GM08714 (cell line): ENCODE data around the gene ABCC3.
A peak's percentile ranks its signal among the peaks of the same experiment; 100 is the strongest.

ENCODE experiments used
- H3K4me3 ChIP-seq: fragments of 200-500 bp; sonication (Bioruptor generic); 2 replicates; pipeline ENCODE4 v1.5.1; 2014; ENCODE audit warnings: mild to moderate bottlenecking, low read length, inconsistent platforms
- ZNF274 ChIP-seq: IDR thresholded peaks from 2 replicates; pipeline ENCODE4 v1.6.1; 2012; ENCODE audit warnings: mild to moderate bottlenecking, low read depth, low read length

ABCC3 gene

DNA sequence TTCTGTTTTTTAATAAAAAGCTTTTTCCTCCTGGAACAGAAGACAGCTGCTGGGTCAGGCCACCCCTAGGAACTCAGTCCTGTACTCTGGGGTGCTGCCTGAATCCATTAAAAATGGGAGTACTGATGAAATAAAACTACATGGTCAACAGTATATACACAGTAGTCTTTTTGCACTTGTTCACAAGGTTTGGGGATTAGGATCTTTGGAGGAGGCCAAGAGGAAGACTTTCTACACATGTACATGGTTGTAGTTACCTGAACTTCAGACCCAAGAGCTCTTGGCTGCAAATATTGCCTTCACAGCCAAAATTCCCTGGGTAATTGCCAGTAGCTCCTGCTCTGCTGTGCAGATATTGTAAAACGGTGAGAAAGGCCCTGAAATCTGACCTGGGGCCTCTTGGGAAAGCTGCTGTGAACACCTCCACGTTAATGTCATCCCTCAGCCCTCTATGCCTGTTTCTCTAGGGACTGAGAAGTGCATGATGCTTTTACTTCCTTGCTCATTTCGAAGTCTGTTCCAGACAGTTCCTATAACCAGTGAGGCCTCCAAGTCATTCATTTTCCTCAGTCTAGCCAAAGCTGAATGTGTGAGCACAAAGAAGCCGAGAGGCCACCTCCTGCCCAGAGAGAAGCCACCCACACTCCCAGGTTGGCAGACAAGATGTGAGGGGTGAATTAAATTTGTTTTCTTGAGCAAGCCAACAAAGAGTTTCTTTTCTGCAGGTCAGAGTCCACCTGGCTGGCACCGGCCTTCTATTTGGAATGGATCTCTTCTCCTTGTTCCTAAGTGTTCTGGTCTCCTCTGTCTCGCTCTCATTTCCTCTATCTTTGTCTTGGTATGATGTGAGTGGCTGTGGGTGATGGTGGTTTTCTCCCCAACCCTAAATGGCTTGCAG lies 57.1 kb downstream of the ABCC3 start:
- no peak overlapping the region for H3K4me3 ChIP-seq
- no peak for TF ChIP-seq ZNF274

DNA sequence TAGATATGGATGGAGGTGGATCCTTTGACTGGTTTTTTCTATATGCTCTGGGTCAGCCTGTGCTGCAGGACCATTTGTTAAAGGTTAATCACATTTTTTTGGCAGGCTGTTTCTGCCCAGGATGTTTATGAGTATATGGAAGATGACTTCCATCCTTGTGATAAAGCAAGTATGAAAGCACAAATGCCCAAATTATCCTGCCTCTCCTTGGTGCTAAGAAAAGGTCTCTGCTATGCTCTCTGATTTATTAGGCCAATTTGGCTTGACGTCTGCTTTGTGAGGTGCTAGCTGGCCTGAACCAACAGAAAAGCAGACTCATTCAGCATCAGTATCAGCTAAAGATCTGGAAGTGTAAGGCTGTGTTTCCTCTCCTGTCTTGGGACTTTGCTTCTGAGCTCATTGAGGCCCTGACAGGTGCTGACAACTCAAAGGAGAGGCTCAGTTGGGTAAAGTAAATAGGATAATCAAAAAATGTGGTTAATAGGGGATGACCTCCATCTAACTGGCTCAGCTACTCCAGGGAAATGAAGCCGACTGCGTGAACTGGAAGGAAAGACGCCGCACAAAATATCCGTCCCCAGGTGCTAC lies 57.9 kb downstream of the ABCC3 start:
- no peak overlapping the region for H3K4me3 ChIP-seq
- no peak for TF ChIP-seq ZNF274

GRCh38 chr17:50693036-50693682 lies 58.5 kb downstream of the ABCC3 start:
- no peak for TF ChIP-seq ZNF274
- H3K4me3 ChIP-seq, result no peak overlapping the region

DNA sequence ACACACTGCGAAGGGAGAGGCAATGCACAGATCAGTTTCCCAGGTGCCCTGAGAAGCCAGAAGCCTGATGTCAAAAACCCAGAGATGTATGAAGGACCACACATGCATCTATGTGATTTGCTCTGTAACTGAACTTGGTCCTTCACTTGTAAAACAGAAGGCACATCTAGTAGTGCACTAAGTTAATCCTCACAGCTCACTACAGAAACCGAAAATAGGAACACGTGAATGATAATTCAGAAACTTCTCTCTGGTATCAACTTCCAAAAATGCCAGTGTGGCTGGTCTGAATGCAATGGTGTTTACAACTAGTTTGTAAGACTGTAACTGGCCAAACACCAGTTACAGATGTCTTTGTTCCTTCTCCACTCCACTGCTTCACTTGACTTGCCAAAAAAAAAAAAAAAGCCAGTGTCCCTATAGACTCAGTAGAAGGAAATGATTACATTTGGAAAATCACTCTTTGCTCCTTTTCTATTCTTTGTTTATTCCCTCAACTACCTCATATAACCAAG lies 61.7 kb downstream of the ABCC3 start:
- TF ChIP-seq ZNF274, result no peak
- H3K4me3 ChIP-seq, result no peak overlapping the region

DNA sequence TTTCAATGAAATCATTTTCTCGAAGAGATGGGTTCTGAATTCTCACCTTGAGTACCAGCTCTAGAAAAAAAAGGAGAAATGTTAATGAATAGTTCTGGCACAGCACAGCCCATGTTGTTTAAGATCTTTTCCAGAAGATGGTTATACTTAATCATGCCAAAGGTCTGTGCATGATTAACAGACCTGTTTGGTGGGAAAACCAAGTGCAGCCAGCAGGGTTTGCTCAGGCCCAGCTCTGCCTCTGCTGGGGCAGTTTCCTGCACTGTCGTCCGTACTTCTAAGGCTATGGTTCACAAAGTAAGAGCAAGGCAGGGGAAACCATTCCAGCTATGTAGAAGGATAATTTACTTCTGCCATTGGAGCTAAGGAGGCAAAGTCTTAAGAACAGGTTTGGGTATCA lies 62.4 kb downstream of the ABCC3 start:
- no peak for TF ChIP-seq ZNF274
- no peak overlapping the region for H3K4me3 ChIP-seq

- no peak overlapping the region for H3K4me3 ChIP-seq
- TF ChIP-seq ZNF274, result no peak
Measured at GRCh38 chr17:50697663-50698272, 63.1 kb downstream of the ABCC3 start.

GRCh38 chr17:50699410-50699809 lies 64.7 kb downstream of the ABCC3 start:
- no peak for TF ChIP-seq ZNF274
- no peak overlapping the region for H3K4me3 ChIP-seq

- no peak overlapping the region for H3K4me3 ChIP-seq
- no peak for TF ChIP-seq ZNF274
Measured at GRCh38 chr17:50703162-50703561, 68.5 kb downstream of the ABCC3 start.

DNA sequence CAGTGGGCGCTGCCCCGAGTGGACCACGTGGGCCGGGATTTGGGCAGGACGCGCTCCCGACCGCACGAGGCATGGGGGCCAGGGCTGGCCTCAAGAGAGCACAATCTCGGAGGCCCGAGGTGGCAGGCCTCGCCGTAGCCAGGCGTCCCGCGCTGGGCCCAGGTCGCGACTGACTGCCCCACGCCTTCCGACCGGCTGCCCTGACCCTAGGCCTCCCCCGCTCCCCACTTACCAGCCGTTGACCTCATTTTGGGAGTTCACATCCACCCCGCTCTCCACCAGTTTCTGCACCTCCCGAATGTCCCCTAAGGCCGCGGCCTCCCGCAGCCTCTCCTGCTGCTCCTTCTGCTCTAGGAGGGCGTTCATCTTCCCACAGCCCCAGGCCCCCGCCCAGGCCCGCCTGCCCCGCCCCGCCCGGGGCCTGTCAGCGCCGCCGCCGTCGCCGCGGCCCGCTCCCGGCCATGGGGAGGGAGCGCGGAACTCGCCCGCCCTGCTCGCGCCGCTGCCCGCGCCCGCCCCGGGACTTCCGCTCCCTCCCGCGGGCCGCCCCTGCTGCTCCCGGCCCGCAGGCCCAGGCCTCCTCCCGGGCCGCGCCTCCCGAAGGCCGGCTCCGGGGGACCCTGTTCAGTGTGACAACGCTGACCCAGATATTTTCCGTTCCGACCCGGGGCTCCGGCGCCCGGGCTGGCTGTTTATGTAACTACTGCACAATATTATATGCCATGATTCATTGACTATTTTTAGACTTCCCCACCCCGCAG lies 72.8 kb downstream of the ABCC3 start, which contains the start of gene ANKRD40:
Gene ANKRD40 (minus strand): TSS at position 626 of the 761 bp plus-strand sequence. CDS start 260 bp downstream, at position 366.
- no peak for TF ChIP-seq ZNF274
- H3K4me3 ChIP-seq, result peak within 1 kb of the TSS; percentile 89

DNA sequence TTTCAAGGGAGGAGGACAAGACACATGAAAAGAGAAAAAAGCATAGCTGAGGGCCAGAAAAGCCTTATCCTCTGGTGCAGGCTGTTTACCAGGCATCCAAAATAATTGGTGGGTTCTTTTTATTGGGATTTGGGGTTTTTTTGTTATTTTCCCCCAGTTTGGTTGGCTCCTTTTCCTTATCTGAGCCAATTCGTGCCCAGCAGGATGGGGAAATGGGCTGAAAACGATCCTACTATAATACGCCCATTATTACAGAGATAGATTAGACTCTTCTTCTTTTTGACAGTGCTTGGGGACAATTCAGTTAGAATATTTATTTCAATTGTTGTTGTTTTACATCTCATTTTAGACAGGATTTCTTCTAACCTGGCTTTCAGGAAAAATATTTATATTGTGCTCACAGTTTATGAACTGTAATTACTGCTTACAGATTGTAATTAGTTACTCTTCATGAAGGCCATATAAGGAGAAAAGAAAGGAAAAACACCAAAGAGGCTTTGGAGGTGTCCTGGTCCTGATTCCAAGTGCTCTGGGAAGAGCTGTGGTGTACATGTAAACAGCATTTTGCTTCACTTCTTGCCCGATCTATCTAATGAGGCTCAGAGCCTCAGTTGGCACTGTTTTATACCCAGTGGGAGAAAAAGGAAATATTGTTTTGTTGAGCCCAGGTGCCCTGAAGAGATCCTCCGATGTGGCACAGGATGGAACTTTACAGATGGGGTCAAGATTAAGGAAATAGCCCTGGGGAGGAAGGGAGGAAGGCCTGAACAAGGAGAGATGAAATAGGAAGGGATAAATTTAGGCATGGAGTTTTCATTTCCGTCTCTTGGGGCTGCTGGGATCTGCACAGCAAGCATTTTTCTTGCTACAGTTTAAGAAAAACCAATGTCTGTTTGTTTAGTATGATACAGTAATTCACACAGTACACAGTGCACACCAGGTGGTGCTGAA lies 73.6 kb downstream of the ABCC3 start:
- no peak for TF ChIP-seq ZNF274
- peak overlapping the region; percentile 89 for H3K4me3 ChIP-seq

DNA sequence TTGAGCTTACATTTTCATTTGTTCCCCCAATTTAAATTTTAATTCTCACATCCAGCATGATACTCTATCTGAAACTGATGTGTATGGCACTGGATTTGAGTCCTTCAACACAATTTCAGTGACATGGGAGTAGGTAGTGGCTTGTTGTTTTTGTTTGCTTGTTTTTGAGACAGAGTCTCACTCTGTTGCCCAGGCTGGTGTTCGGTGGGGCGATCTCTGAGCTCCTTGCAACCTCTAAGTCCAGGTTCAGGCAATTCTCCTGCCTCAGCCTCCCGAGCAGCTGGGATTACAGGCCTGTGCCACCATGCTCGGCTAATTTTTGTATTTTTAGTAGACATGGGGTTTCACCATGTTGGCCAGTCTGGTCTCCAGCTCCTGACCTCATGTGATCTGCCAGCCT lies 74.4 kb downstream of the ABCC3 start:
- peak overlapping the region; percentile 4; the same call in 1 of the 2 replicates for H3K4me3 ChIP-seq

GRCh38 chr17:50710025-50710424 lies 75.3 kb downstream of the ABCC3 start:
- no peak for TF ChIP-seq ZNF274
- no peak overlapping the region for H3K4me3 ChIP-seq
